SK-N-SH (cell line): ENCODE results near the gene CCL23. TPM values are rescaled to one million over a fixed set of nuclear protein-coding genes. Genes with fewer than 3 reads are reported as not detected.

ENCODE experiments used
- CTCF ChIA-PET: fragments of 300-600, 350-600 bp; formaldehyde crosslinking; extraction: SDS; loops from one replicate; lab custom pipeline; 2021; lab: Yijun Ruan, JAX
- POLR2A ChIA-PET: fragments of 350-600 bp; sonication (Branson Sonifier 250); formaldehyde crosslinking; extraction: SDS; loops from one replicate; lab custom pipeline; 2020; ENCODE audit warnings: antibody characterized with exemption, inconsistent platforms; lab: Yijun Ruan, JAX
- DNase-seq: peaks from one replicate; pipeline ENCODE4 v3.0.0; 2012
- H2AFZ ChIP-seq: fragments of 200-600 bp; sonication (generic); 2 replicates; pipeline ENCODE4 v1.8.1; 2016; ENCODE audit warnings: antibody characterized with exemption, mild to moderate bottlenecking, low read depth
- H3F3A ChIP-seq: fragments of 200-600 bp; sonication (generic); replicated peaks from 2 replicates; pipeline ENCODE3; 2016; ENCODE audit warnings: antibody characterized with exemption, mild to moderate bottlenecking; ENCODE audit not compliant: insufficient read depth
- H3K27ac ChIP-seq, 2 experiments: fragments of 200-500 bp in 1 of 2; fragments of 200-600 bp in 1 of 2; sonication (Bioruptor generic) in 1 of 2; sonication (generic), shearing (Covaris generic) in 1 of 2; 2 replicates each; pipeline versions ENCODE4 v1.5.1 to v1.6.1; 2014 to 2016; ENCODE audit warnings: low read depth in 2 of 2, inconsistent platforms in 1 of 2, low read length in 1 of 2, mild to moderate bottlenecking in 1 of 2, mixed read lengths in 1 of 2
- H3K27me3 ChIP-seq: fragments of 200-600 bp; sonication (generic), shearing (Covaris generic); 2 replicates; pipeline ENCODE4 v1.6.1; 2016; ENCODE audit warnings: mixed run types; ENCODE audit not compliant: insufficient read depth
- H3K36me3 ChIP-seq, 2 experiments: fragments of 200-500 bp in 1 of 2; fragments of 200-600 bp in 1 of 2; sonication (Bioruptor generic) in 1 of 2; sonication (generic) in 1 of 2; replicated peaks in 1 of 2; 2 replicates each; pipeline versions ENCODE3 to v1.5.1; 2014 to 2016; ENCODE audit warnings: low read length in 1 of 2, mild to moderate bottlenecking in 1 of 2; ENCODE audit not compliant: insufficient read depth in 2 of 2, control insufficient read depth in 1 of 2
- H3K4me1 ChIP-seq, 2 experiments: fragments of 200-500 bp in 1 of 2; fragments of 200-600 bp in 1 of 2; sonication (Bioruptor generic) in 1 of 2; sonication (generic), shearing (Covaris generic) in 1 of 2; 2 replicates each; pipeline versions ENCODE4 v1.5.1 to v1.6.1; 2014 to 2016; ENCODE audit warnings: low read depth in 1 of 2, low read length in 1 of 2, mixed run types in 1 of 2; ENCODE audit not compliant: insufficient read depth in 2 of 2, control insufficient read depth in 1 of 2
- H3K4me2 ChIP-seq: fragments of 200-600 bp; sonication (generic), shearing (Covaris generic); 2 replicates; pipeline ENCODE4 v1.6.1; 2017; ENCODE audit warnings: mixed run types
- H3K4me3 ChIP-seq, 2 experiments: fragments of 200-500 bp in 1 of 2; fragments of 200-600 bp in 1 of 2; sonication (Bioruptor generic) in 1 of 2; sonication (generic), shearing (Covaris generic) in 1 of 2; 2 replicates each; pipeline versions ENCODE4 v1.5.1 to v1.8.1; 2014 to 2016; ENCODE audit warnings: low read depth in 2 of 2, inconsistent platforms in 1 of 2, low read length in 1 of 2, mild to moderate bottlenecking in 1 of 2, mixed read lengths in 1 of 2, moderate library complexity in 1 of 2
- H3K79me2 ChIP-seq: fragments of 200-600 bp; sonication (generic); 2 replicates; pipeline ENCODE4 v1.8.1; 2017; ENCODE audit warnings: mild to moderate bottlenecking; ENCODE audit not compliant: insufficient read depth
- H3K9ac ChIP-seq: fragments of 200-600 bp; sonication (generic); 2 replicates; pipeline ENCODE4 v1.6.1; 2017; ENCODE audit warnings: mixed run types
- H3K9me2 ChIP-seq: fragments of 200-600 bp; sonication (generic); 2 replicates; pipeline ENCODE4 v1.6.1; 2017; ENCODE audit warnings: mixed run types
- H3K9me3 ChIP-seq: fragments of 200-600 bp; sonication (generic); 2 replicates; pipeline ENCODE4 v1.6.1; 2017; ENCODE audit warnings: mixed run types, mild to moderate bottlenecking, moderate library complexity
- H4K20me1 ChIP-seq: fragments of 200-600 bp; sonication (generic); 2 replicates; pipeline ENCODE4 v1.6.1; 2017; ENCODE audit warnings: mild to moderate bottlenecking, mixed run types; ENCODE audit not compliant: insufficient read depth
- EP300 ChIP-seq, 2 experiments: IDR thresholded peaks; 2 replicates each; pipeline versions ENCODE4 v1.4.0 to v1.6.1; 2012; ENCODE audit warnings: borderline replicate concordance in 1 of 2, low read depth in 1 of 2, low read length in 1 of 2
- EZH2phosphoT487 ChIP-seq: fragments of 200-600 bp; sonication (generic); IDR thresholded peaks from 2 replicates; pipeline ENCODE4 v1.6.1; 2017; ENCODE audit warnings: low read depth, mixed run types, mild to moderate bottlenecking, antibody characterized with exemption, moderate library complexity, borderline replicate concordance
- FOSL2 ChIP-seq: IDR thresholded peaks from 2 replicates; pipeline ENCODE4 v1.4.0; 2012; ENCODE audit warnings: low read depth, mild to moderate bottlenecking, moderate library complexity, borderline replicate concordance
- FOXM1 ChIP-seq: IDR thresholded peaks from 2 replicates; pipeline ENCODE4 v1.4.0; 2012; ENCODE audit warnings: low read depth, mild to moderate bottlenecking
- GATA2 ChIP-seq: sonication (generic); formaldehyde crosslinking; IDR thresholded peaks from 2 replicates; pipeline ENCODE4 v1.5.0; 2020; ENCODE audit warnings: mild to moderate bottlenecking, missing genetic modification reagents
- PBX3 ChIP-seq: IDR thresholded peaks from 2 replicates; pipeline ENCODE4; 2012
- POLR2AphosphoS5 ChIP-seq: IDR thresholded peaks from 2 replicates; pipeline ENCODE4 v1.6.1; 2012; ENCODE audit warnings: low read depth, low read length
- RAD21 ChIP-seq: IDR thresholded peaks from 2 replicates; pipeline ENCODE4 v1.6.1; 2012; ENCODE audit warnings: mild to moderate bottlenecking, low read length
- TCF12 ChIP-seq: IDR thresholded peaks from 2 replicates; pipeline ENCODE4 v1.4.0; 2012
- TEAD4 ChIP-seq: IDR thresholded peaks from 2 replicates; pipeline ENCODE4 v1.4.0; 2012; ENCODE audit warnings: mild to moderate bottlenecking, borderline replicate concordance; ENCODE audit not compliant: insufficient read depth
- USF1 ChIP-seq: IDR thresholded peaks from 2 replicates; pipeline ENCODE4 v1.4.0; 2012; ENCODE audit warnings: low read depth, borderline replicate concordance
- WGBS: methylation state at CpG from one replicate; pipeline ENCODE4 v1.1.6; 2017; ENCODE audit warnings: low lambda C conversion rate; 5-methylcytosine and 5-hydroxymethylcytosine counted together
- polyA plus RNA-seq, 3 experiments: library from polyadenylated mRNA; depleted of rRNA; stranded (reverse); fragments of >200 nt; gene quantifications; 2 replicates each; pipeline ENCODE4 v1.2.3, GENCODE V29; 2012
- TF ChIP-seq, protein P1 (sequence below): IDR thresholded peaks from 2 replicates; pipeline ENCODE4 v1.4.0; 2012; ENCODE audit warnings: low read depth, borderline replicate concordance
- TF ChIP-seq, protein P2 (sequence below): fragments of 200-600 bp; sonication (generic); IDR thresholded peaks from 2 replicates; pipeline ENCODE4 v1.6.1; 2017; ENCODE audit warnings: antibody characterized with exemption, mild to moderate bottlenecking, moderate library complexity

The CCL23 gene
- polyA plus RNA-seq, 1 of the 3 experiments (the other 2 are of a cell fraction), result not detected

DNA sequence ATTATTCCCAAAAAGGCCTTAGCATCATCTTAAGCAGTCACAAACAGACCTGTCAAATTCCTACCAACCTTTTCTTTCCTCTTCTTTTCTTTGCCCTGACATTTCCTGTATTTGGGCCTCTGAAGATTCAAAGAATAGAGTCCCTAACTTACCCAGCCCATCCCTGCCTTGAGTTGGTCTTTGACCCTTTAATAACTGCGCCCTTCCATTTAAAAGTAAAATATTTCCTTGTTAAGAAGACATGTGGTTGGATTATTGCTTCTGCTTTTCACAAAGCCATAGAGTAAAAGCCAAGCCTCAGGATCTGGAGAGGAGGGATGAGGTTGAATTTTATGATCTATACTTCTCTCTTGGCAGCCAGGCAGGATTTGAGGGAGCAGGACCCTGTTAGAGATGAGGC is 13.2 kb upstream of the CCL23 start:
- no peak overlapping the region for H3K9ac ChIP-seq
- no peaks in the 10 kb centered on the region for H3K9me3 ChIP-seq
- WGBS, result 3% methylated on average over 1 of the region's 1 CpG
- POLR2A ChIA-PET, result no interaction called here
- no peak for TF ChIP-seq EZH2phosphoT487
- no peak for TF ChIP-seq FOSL2
- TF ChIP-seq FOXM1, result no peak
- TF ChIP-seq TEAD4, result no peak
- no peak for TF ChIP-seq USF1
- TF ChIP-seq, protein P1, sequence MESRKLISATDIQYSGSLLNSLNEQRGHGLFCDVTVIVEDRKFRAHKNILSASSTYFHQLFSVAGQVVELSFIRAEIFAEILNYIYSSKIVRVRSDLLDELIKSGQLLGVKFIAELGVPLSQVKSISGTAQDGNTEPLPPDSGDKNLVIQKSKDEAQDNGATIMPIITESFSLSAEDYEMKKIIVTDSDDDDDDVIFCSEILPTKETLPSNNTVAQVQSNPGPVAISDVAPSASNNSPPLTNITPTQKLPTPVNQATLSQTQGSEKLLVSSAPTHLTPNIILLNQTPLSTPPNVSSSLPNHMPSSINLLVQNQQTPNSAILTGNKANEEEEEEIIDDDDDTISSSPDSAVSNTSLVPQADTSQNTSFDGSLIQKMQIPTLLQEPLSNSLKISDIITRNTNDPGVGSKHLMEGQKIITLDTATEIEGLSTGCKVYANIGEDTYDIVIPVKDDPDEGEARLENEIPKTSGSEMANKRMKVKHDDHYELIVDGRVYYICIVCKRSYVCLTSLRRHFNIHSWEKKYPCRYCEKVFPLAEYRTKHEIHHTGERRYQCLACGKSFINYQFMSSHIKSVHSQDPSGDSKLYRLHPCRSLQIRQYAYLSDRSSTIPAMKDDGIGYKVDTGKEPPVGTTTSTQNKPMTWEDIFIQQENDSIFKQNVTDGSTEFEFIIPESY, result no peak
- TF ChIP-seq PBX3, result no peak
- TF ChIP-seq, protein P2, sequence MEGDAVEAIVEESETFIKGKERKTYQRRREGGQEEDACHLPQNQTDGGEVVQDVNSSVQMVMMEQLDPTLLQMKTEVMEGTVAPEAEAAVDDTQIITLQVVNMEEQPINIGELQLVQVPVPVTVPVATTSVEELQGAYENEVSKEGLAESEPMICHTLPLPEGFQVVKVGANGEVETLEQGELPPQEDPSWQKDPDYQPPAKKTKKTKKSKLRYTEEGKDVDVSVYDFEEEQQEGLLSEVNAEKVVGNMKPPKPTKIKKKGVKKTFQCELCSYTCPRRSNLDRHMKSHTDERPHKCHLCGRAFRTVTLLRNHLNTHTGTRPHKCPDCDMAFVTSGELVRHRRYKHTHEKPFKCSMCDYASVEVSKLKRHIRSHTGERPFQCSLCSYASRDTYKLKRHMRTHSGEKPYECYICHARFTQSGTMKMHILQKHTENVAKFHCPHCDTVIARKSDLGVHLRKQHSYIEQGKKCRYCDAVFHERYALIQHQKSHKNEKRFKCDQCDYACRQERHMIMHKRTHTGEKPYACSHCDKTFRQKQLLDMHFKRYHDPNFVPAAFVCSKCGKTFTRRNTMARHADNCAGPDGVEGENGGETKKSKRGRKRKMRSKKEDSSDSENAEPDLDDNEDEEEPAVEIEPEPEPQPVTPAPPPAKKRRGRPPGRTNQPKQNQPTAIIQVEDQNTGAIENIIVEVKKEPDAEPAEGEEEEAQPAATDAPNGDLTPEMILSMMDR, result no peak
- TF ChIP-seq EP300 (IDR thresholded peaks at IDR 0.05; ENCODE audit: borderline replicate concordance in 1 of 2, low read depth in 1 of 2, low read length in 1 of 2), result no peak
- TF ChIP-seq, all 33 proteins: peak for 0
- no peaks in the 10 kb centered on the region for H3K36me3 ChIP-seq
- H3K4me2 ChIP-seq, result no peak overlapping the region
- H3F3A ChIP-seq, result no peaks in the 10 kb centered on the region
- no peaks in the 10 kb centered on the region; the same call in 1 of the 2 replicates for H3K27me3 ChIP-seq
- no peaks in the 10 kb centered on the region for H3K4me1 ChIP-seq
- DNase-seq, result no peak
- H3K79me2 ChIP-seq, result no peaks in the 10 kb centered on the region
- H3K9me2 ChIP-seq, result no peaks in the 10 kb centered on the region
- no peak overlapping the region for H2AFZ ChIP-seq
- no peaks in the 10 kb centered on the region for H4K20me1 ChIP-seq
- no peak overlapping the region for H3K27ac ChIP-seq
- no peak overlapping the region for H3K4me3 ChIP-seq
- CTCF ChIA-PET, result no interaction called here

GRCh38 chr17:36027761-36028160 is 10.0 kb upstream of the CCL23 start:
- 0% methylated on average over 4 of the region's 4 CpGs for WGBS
- ChIA-PET CTCF (no interaction called here), POLR2A (no interaction called here)
- H3K27me3 ChIP-seq, result no peaks in the 10 kb centered on the region; the same call in 1 of the 2 replicates
- H3K36me3 ChIP-seq, result no peaks in the 10 kb centered on the region
- H3K9ac ChIP-seq, result no peak overlapping the region
- DNase-seq, result no peak
- no peaks in the 10 kb centered on the region for H3F3A ChIP-seq
- no peaks in the 10 kb centered on the region for H4K20me1 ChIP-seq
- no peaks in the 10 kb centered on the region for H3K4me1 ChIP-seq
- H3K79me2 ChIP-seq, result no peaks in the 10 kb centered on the region
- no peaks in the 10 kb centered on the region for H3K9me3 ChIP-seq
- no peak overlapping the region for H3K4me2 ChIP-seq
- H3K27ac ChIP-seq, result no peak overlapping the region
- no peak overlapping the region for H2AFZ ChIP-seq
- H3K9me2 ChIP-seq, result no peaks in the 10 kb centered on the region
- no peak overlapping the region for H3K4me3 ChIP-seq
- TF ChIP-seq PBX3, result no peak
- TF ChIP-seq GATA2, result no peak
- TF ChIP-seq POLR2AphosphoS5, result no peak
- TF ChIP-seq RAD21, result no peak
- TF ChIP-seq TCF12, result no peak
